Lung microvascular endothelial cell (primary cell): ENCODE data around the gene PTPRT. TPM values are rescaled to one million over a fixed set of nuclear protein-coding genes. Genes with fewer than 3 reads are reported as not detected.

Experiments
- DNase-seq, 2 donors: peaks; one replicate each; pipeline versions ENCODE4 v3.0.0 to v3.0.0-alpha.2; 2010; ENCODE audit warnings: low read depth in 2 of 2
- total RNA-seq: library from RNA; depleted of rRNA; stranded (reverse); fragments of >200 nt; gene quantifications from 2 replicates; pipeline ENCODE4 v1.2.1, GENCODE V29; 2014

Gene PTPRT
- total RNA-seq, 1 donor from 2014 or later = not detected

DNA sequence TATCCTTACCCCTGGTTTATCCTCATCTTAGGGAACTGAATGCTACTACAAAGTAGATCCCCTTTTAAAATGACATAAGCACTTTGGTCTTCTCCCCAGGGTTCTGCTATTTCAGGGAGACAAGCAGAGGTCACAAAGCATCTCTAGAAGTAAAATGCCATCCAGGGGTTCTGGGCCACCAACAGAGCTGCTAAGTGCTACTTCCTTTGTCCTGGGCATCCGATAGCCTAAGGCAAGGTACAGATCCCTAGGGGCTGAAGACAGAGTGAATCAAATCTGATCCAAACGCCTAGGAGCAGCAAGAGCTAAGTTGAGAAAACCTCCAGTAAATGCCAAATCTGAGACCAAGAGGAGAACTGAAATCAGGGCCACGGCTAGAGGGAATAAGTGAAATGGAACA lies 161.2 kb downstream of the PTPRT start:
- DNase-seq = no peak

DNA sequence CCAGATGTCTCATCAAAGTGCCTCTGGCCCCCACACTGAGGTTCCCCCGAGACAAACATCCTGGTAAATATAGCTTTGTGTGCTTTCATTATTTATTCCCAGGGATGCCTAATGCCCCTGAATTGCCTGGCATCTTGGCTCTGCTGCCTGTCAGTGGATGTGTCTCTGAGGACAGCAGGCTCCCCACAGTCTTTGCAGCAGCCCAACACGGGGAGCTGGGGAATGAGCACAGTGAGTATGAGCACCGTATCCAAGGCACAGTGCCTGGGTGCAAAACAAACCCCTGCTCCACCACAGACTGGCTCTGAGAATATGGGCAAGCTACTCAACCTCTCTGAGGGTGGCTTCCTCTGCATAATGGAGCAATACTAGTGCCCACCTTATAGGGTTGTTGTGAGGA lies 165.9 kb downstream of the PTPRT start:
- no peak for DNase-seq

DNA sequence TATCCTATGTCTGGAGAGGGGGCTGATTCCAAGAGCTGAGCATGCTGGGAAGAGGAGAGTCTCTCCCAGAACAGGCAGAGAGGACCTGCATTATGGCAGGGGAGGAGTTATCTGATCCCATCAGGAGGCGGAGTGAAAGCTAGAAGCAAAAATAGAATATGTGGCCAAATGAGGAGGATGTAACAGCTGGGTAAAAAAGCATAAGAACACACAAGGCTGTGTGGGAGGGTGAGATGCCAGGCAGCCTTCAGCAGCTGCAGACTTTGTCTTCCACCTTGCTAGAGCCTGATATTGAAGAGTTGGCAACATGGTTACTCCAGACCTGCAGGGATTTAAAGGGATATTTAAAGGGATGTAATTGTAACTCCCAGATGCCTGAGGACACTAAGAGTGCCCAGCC lies 167.1 kb downstream of the PTPRT start:
- DNase-seq = no peak

DNA sequence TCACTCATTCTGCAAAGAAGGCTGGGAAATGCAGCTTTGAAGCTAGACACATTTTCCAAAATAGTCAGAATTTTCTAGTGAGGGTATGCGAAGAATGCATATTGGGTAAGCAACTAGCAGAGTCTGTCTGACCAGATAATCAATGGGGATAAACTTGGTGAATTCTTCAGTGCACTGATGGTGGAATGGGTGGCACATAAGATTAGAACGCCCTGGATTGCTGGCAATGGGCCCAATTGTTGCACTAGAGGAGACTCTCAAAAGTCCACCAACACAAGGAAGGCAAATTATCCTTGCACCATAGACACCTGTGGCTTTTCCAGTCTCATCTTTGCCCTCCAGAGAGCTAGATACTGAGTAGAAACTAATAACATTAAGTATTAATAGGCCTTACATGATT lies 167.6 kb downstream of the PTPRT start:
- DNase-seq = no peak

DNA sequence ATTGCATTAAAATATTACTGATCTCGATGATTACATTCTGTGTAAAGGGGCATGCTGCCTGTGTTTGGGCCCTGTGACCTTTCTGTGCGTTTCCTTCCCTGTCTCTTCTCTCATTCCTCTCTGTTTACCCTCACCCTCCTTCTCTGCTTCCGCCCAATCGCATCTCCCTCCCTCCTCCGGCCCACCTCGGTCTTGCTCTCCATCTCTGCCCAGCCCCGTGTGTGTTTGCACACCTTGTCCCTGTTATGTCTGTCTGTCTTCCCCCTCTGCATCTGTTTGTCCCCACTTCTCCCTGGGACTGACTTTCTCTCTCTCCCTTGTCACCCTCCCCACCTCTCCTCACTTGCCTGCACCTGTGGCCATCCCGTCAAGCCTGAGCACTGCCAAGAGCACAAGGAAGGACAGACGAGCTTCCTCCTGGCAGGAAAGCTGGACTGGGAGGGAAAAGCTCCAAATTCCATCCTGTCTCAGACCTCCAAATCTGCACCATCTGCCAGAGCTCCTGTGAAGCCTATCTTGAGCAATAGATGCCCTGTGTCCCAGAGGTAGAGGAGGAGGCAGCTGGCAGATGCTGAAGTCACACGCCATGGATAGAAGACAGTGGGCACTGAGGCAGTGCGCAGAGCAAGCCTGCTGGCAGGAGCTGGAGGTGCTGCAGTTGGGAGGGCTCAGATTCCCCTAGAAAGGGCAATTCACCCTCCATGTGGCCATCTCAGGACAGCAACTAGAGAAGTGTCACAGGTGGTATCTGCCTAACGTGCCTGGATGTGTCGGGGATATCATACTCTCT lies 172.3 kb downstream of the PTPRT start:
- no peak for DNase-seq

DNA sequence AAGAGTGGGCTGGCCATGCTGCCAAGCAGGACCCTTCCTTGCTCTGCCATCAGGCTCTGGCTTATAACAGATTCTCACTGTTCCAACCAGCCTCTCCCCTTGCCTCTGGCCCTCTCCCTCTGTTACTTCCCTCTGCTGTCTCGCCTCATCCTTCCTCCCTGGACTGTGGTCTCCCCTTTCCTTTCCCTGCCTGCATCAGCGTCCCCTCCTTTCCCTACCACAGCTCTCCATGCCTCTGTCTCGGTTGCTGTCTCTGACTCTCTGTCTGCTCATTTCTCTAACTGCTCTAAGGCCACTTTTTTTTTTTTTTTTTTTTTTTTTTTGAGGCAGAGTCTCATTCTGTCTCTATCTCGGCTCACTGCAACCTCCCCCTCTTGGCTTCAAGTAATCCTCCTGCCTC lies 173.4 kb downstream of the PTPRT start:
- no peak for DNase-seq

DNA sequence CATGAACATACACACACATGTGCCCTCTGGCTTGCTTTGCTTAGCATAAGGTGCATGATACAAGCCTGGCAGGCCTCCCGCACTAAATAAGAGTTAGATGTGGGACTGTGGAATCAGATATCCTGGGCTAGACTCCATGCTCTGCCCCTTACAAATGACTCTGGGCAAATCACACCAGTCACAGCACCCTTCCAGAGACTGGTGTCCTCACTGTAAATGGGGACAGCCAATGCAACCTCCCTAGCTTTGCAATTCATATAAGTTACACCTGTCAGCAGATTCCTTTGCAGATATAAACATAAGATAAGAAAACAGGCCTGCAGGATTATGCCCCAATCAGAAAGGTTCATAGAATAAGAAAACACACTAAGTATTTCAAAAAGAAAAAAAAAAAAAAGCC lies 174.1 kb downstream of the PTPRT start:
- no peak for DNase-seq

DNA sequence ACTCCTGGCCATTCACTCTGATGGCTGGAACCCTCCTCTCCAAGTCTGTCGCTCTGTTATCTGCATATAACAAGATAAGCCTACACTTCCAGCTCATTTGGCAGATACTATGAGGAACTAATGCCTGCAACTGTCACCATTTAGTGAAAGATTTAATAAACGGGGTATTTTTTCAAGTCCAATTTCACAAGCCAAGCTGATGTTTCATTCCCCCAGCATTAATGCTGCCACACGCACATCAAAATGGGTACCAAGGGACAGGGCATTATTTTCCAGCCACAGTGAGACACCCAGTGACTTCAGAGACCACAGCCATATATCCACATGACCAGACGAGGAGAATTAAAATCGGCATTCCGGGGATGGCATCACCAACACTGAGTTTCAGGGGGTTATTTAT lies 175.5 kb downstream of the PTPRT start:
- DNase-seq = no peak

DNA sequence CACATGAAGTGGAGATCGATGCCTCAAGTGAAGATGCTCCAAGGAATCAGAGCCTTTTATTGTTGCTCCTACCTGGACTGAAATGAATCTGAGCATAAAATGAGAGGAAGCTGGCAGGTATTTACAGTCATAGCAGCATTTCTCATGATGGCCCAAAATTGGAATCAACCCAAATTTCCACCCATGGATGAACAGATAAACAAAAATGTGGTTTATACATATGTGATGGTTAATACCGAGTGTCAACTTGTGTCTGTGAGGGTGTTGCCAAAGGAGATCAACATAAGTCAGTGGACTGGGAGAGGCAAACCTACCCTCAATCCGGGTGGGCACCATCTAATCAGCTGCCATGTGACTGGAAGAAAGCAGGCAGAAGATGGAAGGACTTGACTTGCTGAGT lies 178.2 kb downstream of the PTPRT start:
- DNase-seq = no peak

DNA sequence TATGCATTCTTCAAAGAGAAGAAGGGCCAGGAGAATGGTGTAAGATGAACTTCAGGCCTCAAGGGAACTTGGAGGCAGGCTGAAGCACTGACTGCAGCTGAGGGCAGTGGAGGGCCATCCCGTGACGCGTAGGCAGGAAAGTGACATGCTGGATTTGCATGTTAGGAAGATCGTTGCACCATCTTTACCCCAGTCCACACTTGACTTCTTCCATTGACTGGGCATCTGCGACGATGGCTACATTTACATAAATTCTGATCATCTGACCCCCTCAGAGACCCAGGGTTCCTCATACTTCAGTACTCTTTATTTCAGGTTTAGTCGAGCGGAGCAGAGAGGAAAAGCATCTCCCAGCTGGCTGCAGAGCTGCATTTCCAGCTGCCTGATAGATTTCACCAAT lies 180.2 kb downstream of the PTPRT start:
- DNase-seq = no peak

DNA sequence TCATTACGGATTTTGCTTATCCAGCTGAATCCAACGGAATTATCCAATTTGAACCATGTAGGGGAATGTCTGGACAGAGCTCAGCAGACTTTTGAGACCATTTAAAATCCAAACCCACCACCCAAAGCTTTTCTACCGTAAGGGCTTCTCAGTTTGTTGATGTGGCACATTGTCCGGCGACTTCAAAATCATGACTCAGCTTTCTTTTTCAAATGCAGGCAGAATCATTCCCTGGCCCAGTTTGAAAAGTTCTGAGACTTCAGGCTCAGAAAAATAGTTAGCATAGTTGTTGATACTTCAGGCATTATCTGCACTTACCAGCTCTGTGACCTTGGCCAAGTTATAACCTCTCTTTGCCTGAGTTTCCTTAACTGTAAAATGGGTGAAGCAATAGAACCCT lies 182.2 kb downstream of the PTPRT start:
- no peak for DNase-seq

DNA sequence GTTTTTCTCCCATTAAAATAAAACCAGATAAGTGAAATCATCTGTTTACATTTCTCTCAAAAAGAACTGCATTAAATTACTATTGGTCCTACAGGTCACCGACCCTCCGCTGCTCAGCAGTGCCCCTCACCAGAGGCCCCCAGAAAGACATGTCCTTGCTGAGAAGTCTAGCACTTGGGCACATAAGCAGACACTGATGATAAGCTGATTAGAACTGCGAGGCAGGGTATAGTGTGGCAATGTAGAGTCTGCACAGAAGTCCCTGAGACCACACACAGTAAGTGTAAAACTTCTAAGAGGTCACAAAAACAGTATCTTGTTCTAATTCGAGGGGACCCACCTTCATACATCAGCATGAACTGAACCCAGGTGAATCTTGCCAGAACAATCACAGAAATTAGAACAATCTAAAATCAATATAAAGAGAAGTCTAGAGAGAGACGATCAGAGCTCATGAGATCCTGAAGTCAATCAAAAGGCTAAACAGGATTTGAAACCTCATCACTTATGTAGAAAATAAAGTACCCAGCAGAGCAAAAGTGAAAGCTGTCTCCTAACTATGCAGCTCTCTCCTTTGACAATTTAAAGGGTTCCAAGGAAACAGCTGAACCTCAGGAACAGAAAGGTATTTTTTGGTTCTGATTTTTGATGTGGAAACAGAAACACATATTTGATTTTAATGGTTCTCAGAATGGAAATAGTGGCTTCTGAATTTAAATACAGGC lies 182.9 kb downstream of the PTPRT start:
- no peak for DNase-seq

DNA sequence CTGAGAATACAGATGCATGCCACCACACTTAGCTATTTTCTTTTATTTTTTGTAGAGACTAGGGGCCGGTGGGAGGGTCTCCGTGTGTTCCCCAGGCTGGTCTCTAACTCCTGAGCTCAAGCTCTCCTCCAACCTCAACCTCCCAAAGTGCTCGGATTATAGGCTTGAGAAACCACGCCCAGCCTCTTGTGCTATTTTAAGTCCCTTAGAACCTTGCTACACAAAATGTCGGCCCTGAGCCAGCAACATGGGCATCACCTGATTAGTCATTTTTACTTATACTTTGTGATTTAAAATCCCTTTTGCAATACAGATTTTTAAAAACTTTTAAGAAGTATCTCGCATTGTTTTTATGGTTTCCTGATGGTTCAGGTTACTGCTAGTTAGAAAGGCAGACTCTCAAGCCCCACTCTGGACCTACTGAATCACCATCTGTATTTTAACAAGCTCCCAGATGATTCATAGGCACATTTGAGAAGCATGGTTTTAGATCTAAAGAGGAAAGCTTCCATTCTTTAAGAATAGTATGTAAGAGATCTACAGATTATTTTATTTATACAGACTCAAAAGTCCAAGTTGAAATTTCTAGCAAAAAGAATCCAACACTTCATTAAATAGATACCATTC lies 186.3 kb downstream of the PTPRT start:
- DNase-seq = no peak

DNA sequence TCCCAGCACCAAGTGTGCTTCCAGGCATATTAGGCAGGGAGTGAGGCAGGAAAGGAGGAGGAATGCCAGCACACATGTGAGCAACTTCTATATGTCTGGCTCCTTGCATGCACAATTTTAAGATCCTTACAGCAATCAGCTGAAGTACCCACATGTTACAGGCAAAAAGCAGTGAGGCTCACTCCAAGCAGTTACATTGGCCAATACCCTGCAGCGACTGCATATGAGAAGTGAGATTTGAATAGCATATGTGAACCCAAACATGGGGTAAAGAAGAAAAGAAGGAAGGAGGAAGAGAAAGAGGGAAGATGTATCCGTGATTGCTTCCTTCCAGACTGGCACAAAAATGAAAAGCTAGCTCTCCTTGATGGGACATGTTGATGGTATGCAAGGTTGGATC lies 193.6 kb downstream of the PTPRT start:
- DNase-seq = no peak

DNA sequence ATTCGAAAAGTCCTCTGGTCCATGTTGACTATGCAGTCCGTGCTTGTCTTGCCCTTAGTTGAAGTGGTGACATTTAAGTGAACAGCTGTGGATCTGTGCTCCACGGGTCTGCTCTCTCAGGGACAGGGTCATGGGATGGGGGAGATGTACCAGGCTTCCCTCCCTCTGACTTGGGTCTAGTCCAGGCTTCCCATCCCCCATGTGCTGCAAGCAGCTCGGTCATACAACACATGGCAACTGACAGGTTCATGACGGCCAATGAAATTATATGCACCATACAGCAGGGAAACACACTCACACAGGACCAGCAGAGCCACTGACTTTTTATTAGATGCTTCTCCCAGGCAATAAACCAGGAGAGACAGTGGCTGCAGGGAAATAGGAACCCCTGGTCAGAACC lies 201.4 kb downstream of the PTPRT start:
- no peak for DNase-seq

DNA sequence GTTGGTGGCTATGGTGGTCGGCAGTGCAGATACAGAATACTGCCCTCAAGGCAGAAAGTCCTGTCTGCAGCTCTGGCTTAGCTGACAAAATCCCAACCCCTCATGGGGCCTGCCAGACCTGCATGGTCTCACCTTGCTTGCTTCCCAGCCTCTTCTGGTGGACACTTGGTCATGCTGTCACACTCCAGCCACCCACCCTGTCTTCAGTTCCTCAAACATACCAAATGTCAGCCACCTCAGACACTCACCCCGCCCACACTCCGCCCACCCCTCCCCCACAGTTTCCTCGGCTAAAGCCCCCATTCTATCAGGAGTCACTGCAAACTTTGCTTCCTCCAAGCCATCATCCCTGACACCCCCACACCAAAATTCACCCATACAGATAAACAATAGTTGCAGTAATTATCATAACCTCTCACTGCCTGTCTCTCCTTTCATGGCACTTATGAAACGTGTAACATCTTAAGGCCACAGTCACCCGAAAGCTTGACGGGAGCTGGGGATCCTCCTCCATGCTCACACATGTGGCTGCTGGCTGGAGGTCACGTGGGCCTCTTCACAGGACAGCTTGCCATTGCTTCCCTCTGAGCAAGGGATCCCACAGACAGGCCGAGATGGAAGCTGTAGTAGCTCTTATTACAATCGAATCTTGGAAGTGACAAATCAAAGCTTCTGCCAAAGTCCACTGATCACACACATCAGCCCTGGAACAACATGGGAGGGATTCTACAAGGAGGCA lies 202.2 kb downstream of the PTPRT start:
- no peak for DNase-seq

DNA sequence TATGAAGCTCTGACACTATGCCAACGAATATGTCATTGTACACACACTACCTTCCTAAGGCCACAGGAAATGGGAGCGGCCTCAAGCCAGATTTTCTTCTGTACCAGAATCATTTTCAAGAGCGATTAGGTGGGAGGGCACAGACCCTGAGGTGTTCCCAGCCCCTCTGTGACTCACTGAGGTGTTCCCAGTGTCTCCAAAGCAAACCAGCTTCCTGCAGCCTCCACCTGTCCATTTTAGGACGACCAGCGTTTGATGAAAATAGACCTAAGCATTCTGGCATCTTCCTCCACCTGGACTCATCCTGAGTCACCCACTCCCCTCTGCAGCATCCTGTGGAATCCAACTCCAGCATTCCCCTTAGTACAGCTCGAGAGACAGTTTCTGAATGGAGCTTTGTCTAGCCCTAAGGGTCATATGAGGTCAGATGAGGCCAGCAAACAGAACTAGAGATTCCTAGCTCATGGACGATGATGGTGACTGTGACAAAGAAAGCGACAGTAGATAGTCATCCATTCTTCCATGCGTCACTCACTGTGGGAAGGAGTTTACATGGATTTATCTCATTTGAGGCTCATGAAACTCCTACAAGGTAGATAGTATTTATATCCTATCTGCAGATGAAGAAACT lies 203.4 kb downstream of the PTPRT start:
- DNase-seq = no peak

DNA sequence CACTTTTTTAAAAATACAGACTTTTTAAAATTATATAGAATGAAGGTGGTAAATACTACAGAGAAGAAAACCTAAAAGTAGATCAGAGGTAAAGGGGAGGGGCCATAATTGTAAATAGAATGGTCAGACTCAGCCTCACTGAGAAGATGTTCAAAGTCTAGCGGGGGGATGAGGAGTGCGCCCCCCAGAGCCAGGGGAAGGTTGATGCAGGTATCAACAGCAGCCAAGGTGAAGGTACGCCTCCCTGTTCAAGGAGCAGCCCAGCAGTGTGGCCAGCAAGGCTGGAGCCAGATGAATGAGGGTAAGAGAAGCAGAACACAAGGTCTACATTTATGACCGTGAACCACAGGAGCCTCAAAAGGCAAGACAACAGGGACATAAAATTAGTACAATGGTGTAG lies 204.1 kb downstream of the PTPRT start:
- DNase-seq = no peak

DNA sequence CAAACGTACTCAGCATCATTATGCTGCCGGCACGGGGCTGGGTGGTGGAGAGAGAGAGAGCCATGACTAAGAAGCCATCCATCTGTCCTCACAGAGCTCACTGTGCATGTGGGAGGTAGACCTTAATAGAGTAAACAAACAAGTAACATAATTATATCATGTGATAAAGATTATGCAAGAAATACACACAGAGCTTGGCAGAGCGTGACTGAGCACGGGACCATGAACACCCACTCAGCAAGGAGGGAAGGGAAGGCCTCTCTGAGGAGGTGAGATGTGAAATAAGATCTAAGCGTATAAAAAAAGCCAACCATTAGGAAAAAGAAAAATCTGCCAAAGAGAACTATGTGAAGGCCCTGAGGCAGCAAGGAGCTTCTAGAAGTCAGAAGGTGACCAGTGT lies 207.5 kb downstream of the PTPRT start:
- DNase-seq = no peak

DNA sequence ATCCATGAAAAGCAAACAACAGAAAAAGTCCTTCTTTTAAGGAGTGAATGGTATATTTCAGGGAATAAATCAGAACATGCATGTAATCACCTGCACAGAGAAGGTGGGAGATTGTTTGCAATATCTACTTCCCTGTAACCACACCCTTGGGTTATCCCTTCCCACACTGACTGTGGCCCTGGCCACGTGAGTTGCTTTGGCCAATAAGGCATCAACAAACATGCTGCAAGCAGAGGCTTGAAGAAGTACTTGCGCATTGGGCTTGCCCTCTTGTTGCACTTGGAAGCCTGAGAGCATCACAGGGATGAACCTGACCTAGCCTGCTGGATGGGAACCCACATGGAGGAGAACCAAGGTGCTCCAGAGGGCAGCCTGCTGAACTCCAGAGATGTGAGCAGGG lies 208.5 kb downstream of the PTPRT start:
- no peak for DNase-seq

DNA sequence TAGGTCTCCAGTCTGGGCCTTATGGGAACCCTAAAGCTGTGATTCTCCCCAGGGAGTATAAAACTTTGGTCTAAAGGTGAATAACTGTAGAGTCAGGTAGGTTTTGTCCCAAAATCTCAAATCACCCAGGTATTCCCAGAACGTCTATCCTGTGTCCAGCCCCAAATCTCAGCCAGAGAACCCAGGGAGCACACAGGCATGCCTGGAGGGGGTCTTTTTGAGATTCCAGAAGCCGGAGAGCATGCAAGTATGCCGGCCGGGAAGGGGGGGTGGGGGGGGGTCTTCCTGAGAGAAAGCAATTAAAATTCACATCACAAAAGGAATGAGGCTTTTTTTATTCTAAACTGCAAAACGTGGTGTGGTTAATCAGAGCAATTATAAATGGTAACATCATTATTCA lies 210.0 kb downstream of the PTPRT start:
- DNase-seq = no peak
